Activated CD8-positive, alpha-beta T cell treated with anti-CD3 and anti-CD28 coated beads for 36 hours (primary cell): ENCODE measurements around the gene ANKRD30A. TPM values are rescaled to one million over a fixed set of nuclear protein-coding genes. Genes with fewer than 3 reads are reported as not detected.

Source experiments
- ATAC-seq: fragments of 200-7000 bp; cut with Tn5 transposase; one replicate; pipeline ENCODE4 v1.10.0; 2021; ENCODE audit warnings: mild to moderate bottlenecking, moderate library complexity
- CTCF ChIA-PET: fragments of 350-600 bp; sonication (Branson Sonifier 250); formaldehyde crosslinking; loops from one replicate; lab custom pipeline; 2021; ENCODE audit warnings: antibody characterized with exemption; lab: Charles Lee
- POLR2A ChIA-PET: fragments of 350-600 bp; sonication (Branson Sonifier 250); formaldehyde crosslinking; loops from one replicate; lab custom pipeline; 2021; ENCODE audit warnings: antibody characterized with exemption; lab: Charles Lee
- DNase-seq: peaks from one replicate; pipeline ENCODE4 v3.0.0-alpha.2; 2020
- H3K27ac Mint-ChIP-seq: one replicate; pipeline ENCODE4 v1.8.0; 2021; ENCODE audit warnings: mild to moderate bottlenecking, mixed read lengths
- H3K27me3 Mint-ChIP-seq: one replicate; pipeline ENCODE4 v1.8.0; 2021; ENCODE audit warnings: mixed read lengths
- H3K36me3 Mint-ChIP-seq: one replicate; pipeline ENCODE4 v1.8.0; 2021; ENCODE audit warnings: low read depth, mixed read lengths
- H3K4me1 Mint-ChIP-seq: one replicate; pipeline ENCODE4 v1.8.0; 2021; ENCODE audit warnings: low read depth, mixed read lengths
- H3K4me3 Mint-ChIP-seq: one replicate; pipeline ENCODE4 v1.8.0; 2021; ENCODE audit warnings: mild to moderate bottlenecking, moderate library complexity, mixed read lengths
- H3K9me3 Mint-ChIP-seq: one replicate; pipeline ENCODE4 v1.8.0; 2021; ENCODE audit warnings: mixed read lengths
- CTCF ChIP-seq: fragments of 200-600 bp; IDR thresholded peaks from one replicate; pipeline ENCODE4 v1.8.0; 2022; ENCODE audit warnings: antibody characterized with exemption, mild to moderate bottlenecking
- intact Hi-C: fragments of 100-400 bp; cut with micrococcal nuclease; formaldehyde crosslinking; loops from one replicate; pipeline ENCODE4 v1.10.0; 2022
- total RNA-seq, 2 experiments: library from RNA; stranded (reverse); gene quantifications; one replicate each; pipeline ENCODE4 v1.2.3, GENCODE V29; 2021

The ANKRD30A gene
- total RNA-seq, 2 experiments from 2014 or later = not detected

GRCh38 chr10:37268266-37268665 is 142.9 kb downstream of the ANKRD30A start:
- ChIA-PET POLR2A (no interaction called here), CTCF (no interaction called here)
- H3K27ac Mint-ChIP-seq = no peak overlapping the region
- no peaks in the 10 kb centered on the region for H3K27me3 Mint-ChIP-seq
- no peak overlapping the region for H3K4me3 Mint-ChIP-seq
- H3K36me3 Mint-ChIP-seq = no peaks in the 10 kb centered on the region
- peaks cover 5% of the 10 kb centered on the region for H3K9me3 Mint-ChIP-seq
- no peaks in the 10 kb centered on the region for H3K4me1 Mint-ChIP-seq
- no peak for DNase-seq
- ATAC-seq = no peak
- no peak for TF ChIP-seq CTCF
- intact Hi-C loops = no loop called here

- Mint-ChIP-seq H3K36me3 (no peaks in the 10 kb centered on the region), H3K9me3 (peaks cover 8% of the 10 kb centered on the region), H3K27me3 (no peaks in the 10 kb centered on the region), H3K4me1 (no peaks in the 10 kb centered on the region), H3K4me3 (no peak overlapping the region), H3K27ac (no peak overlapping the region)
- POLR2A ChIA-PET = no interaction called here
- CTCF ChIA-PET = no interaction called here
- intact Hi-C loops = no loop called here
- ATAC-seq = no peak
- DNase-seq = no peak
- no peak for TF ChIP-seq CTCF
Observed at GRCh38 chr10:37269554-37270256, 144.3 kb downstream of the ANKRD30A start.

GRCh38 chr10:37275216-37275777 is 149.9 kb downstream of the ANKRD30A start:
- Mint-ChIP-seq H3K36me3 (no peaks in the 10 kb centered on the region), H3K27ac (no peak overlapping the region), H3K9me3 (peaks cover 15% of the 10 kb centered on the region), H3K4me1 (no peaks in the 10 kb centered on the region), H3K4me3 (no peak overlapping the region), H3K27me3 (no peaks in the 10 kb centered on the region)
- no peak for TF ChIP-seq CTCF
- no peak for DNase-seq
- intact Hi-C loops = no loop called here
- no peak for ATAC-seq
- POLR2A ChIA-PET = no interaction called here
- CTCF ChIA-PET = no interaction called here

GRCh38 chr10:37285063-37285462 is 159.7 kb downstream of the ANKRD30A start:
- ATAC-seq (no peak), DNase-seq (no peak)
- Mint-ChIP-seq H3K27me3 (no peaks in the 10 kb centered on the region), H3K4me3 (no peak overlapping the region), H3K9me3 (peaks cover 6% of the 10 kb centered on the region), H3K27ac (no peak overlapping the region), H3K4me1 (no peaks in the 10 kb centered on the region), H3K36me3 (no peaks in the 10 kb centered on the region)
- intact Hi-C loops = no loop called here
- ChIA-PET POLR2A (no interaction called here), CTCF (no interaction called here)
- no peak for TF ChIP-seq CTCF

DNA sequence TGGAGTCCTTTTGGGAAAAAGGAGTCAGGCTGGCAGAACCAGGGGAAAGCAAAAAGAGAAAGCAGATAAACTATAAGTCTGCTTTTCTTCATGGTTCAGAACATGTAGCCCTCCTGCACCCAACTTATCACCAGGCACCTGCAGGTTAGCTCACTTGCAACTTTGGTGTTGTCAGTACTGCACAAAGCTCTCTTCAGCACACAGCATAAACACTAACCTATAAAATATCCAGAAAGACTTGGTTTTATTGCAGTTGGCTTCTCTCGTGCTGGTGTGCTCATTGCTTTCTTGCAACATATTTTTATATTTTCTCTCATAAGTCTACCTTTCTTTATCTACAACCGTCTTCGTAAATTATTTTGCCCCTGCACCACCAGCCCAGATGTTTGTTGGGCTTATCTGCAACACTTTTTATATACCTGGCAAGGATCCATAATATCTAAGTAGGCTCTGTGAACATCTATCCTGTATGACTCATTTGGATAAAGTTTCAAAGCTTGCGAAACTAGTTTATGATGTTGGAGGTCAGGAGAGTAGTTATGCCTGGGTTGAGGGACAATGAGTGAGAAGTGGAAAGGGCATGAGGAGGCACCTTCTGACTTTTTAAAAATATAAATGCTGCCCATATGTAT is 164.6 kb downstream of the ANKRD30A start:
- POLR2A ChIA-PET = no interaction called here
- intact Hi-C loops = no loop called here
- H3K4me1 Mint-ChIP-seq = no peaks in the 10 kb centered on the region
- H3K4me3 Mint-ChIP-seq = no peak overlapping the region
- no peak for TF ChIP-seq CTCF
- H3K27me3 Mint-ChIP-seq = no peaks in the 10 kb centered on the region
- H3K36me3 Mint-ChIP-seq = no peaks in the 10 kb centered on the region
- H3K27ac Mint-ChIP-seq = no peak overlapping the region
- DNase-seq = no peak
- H3K9me3 Mint-ChIP-seq = peaks cover 15% of the 10 kb centered on the region
- ATAC-seq = no peak
- CTCF ChIA-PET = no interaction called here
